Measurements from ENCODE around the gene RNF223.

- TF ChIP-seq EZH2 (IDR thresholded peaks at IDR 0.05; ENCODE audit: insufficient read depth, poor library complexity, severe bottlenecking) (no peak), EZH2phosphoT487 (IDR thresholded peaks at IDR 0.05; ENCODE audit: insufficient read depth, low read depth) (no peak)
Measured at GRCh38 chr1:1061682-1062345, 12.3 kb downstream of the RNF223 start.
